HepG2 (cell line): ENCODE measurements around the gene LPAR1. TPM values are rescaled to one million over a fixed set of nuclear protein-coding genes. Genes with fewer than 3 reads are reported as not detected.

Experiments
- ATAC-seq: fragments of 200-7000 bp; cut with Tn5 transposase; 3 replicates; pipeline ENCODE4 v1.9.1; 2020; ENCODE audit warnings: mild to moderate bottlenecking, moderate library complexity
- BruUV-seq: library from RNA; stranded (reverse); fragments of 400-500 nt; replicated peaks from 2 replicates; lab custom pipeline; 2021; lab: Mats Ljungman, UMichigan
- CTCF ChIA-PET: fragments of 300-600 bp; formaldehyde crosslinking; extraction: SDS; loops from one replicate; lab custom pipeline; 2021; ENCODE audit warnings: low total read pairs, inconsistent platforms, low intra/inter-chr PET ratio; lab: Yijun Ruan, JAX
- POLR2A ChIA-PET: fragments of 350-600 bp; sonication (Branson Sonifier 250); formaldehyde crosslinking; loops from one replicate; lab custom pipeline; 2020; ENCODE audit warnings: antibody characterized with exemption, inconsistent platforms; lab: Yijun Ruan, JAX
- DNase-seq: peaks from one replicate; pipeline ENCODE4 v3.0.0-alpha.2; 2015; ENCODE audit warnings: low spot score
- FAIRE-seq: peaks from 3 replicates; lab custom pipeline; 2011; peaks lifted over from hg19 to GRCh38; lab: Jason Lieb, UNC
- H2AFZ ChIP-seq: one replicate; pipeline ENCODE4 v1.6.1; 2011; ENCODE audit warnings: low read length, inconsistent platforms
- H3K27ac ChIP-seq: fragments of 300-600 bp; 3 replicates; pipeline ENCODE4 v1.8.0; 2011; ENCODE audit warnings: mixed run types, mild to moderate bottlenecking, mixed read lengths, low read length, inconsistent platforms; ENCODE audit not compliant: insufficient read depth; ENCODE audit errors: extremely low read length
- H3K27me3 ChIP-seq, 2 experiments: fragments of 200-600 bp in 1 of 2; 2 replicates in 1 of 2; 3 replicates in 1 of 2; pipeline versions ENCODE4 v1.6.0 to v1.8.0; 2011; ENCODE audit warnings: low read length in 2 of 2, mild to moderate bottlenecking in 2 of 2, moderate library complexity in 2 of 2, inconsistent platforms in 1 of 2; ENCODE audit not compliant: insufficient read depth in 2 of 2, control insufficient read depth in 1 of 2
- H3K36me3 ChIP-seq, 2 experiments: fragments of 200-600 bp in 1 of 2; replicated peaks in 1 of 2; 2 replicates in 1 of 2; 3 replicates in 1 of 2; pipeline versions ENCODE4 v1.5.1 to v1.8.0; 2011; ENCODE audit warnings: low read length in 2 of 2, inconsistent platforms in 1 of 2; ENCODE audit not compliant: insufficient read depth in 2 of 2, control insufficient read depth in 1 of 2
- H3K4me1 ChIP-seq: 2 replicates; pipeline ENCODE4 v1.5.1; 2012; ENCODE audit warnings: low read length, inconsistent platforms; ENCODE audit not compliant: insufficient read depth
- H3K4me2 ChIP-seq: 2 replicates; pipeline ENCODE4 v1.6.0; 2011; ENCODE audit warnings: low read depth, low read length, inconsistent platforms
- H3K4me3 ChIP-seq, 3 experiments: fragments of 200-600 bp in 1 of 3; sonication (generic), shearing (Covaris generic) in 1 of 3; replicated peaks in 1 of 3; 2 replicates each; pipeline ENCODE4 v1.5.1; 2011 to 2016; ENCODE audit warnings: low read length in 3 of 3, inconsistent platforms in 2 of 3, low read depth in 2 of 3, mild to moderate bottlenecking in 2 of 3, control low read depth in 1 of 3, mixed read lengths in 1 of 3; ENCODE audit not compliant: insufficient read depth in 1 of 3
- H3K79me2 ChIP-seq: one replicate; pipeline ENCODE4 v1.6.1; 2011; ENCODE audit warnings: low read length, inconsistent platforms; ENCODE audit not compliant: insufficient read depth
- H3K9ac ChIP-seq: 2 replicates; pipeline ENCODE4 v1.6.0; 2011; ENCODE audit warnings: mild to moderate bottlenecking, low read depth, low read length, inconsistent platforms; ENCODE audit not compliant: insufficient read depth
- H3K9me3 ChIP-seq: 2 replicates; pipeline ENCODE4 v1.5.1; 2012; ENCODE audit warnings: mild to moderate bottlenecking, low read length
- H4K20me1 ChIP-seq: 2 replicates; pipeline ENCODE4 v1.6.0; 2011; ENCODE audit warnings: inconsistent platforms, mild to moderate bottlenecking, low read length, moderate library complexity; ENCODE audit not compliant: insufficient read depth
- BCL6 ChIP-seq: IDR thresholded peaks from 2 replicates; pipeline ENCODE4 v1.6.1; 2016; ENCODE audit warnings: missing genetic modification reagents, missing compliant biosample characterization
- GATAD2A ChIP-seq: IDR thresholded peaks from 2 replicates; pipeline ENCODE4 v1.6.1; 2016
- GMEB2 ChIP-seq: IDR thresholded peaks from 2 replicates; pipeline ENCODE4 v1.6.1; 2016; ENCODE audit warnings: missing biosample characterization, missing genetic modification reagents, low read depth
- JUNB ChIP-seq: sonication (generic); formaldehyde crosslinking; IDR thresholded peaks from 2 replicates; pipeline ENCODE4 v1.8.0; 2022; ENCODE audit warnings: missing genetic modification reagents, mild to moderate bottlenecking, borderline replicate concordance
- XRCC5 ChIP-seq: fragments of 200-400 bp; formaldehyde crosslinking; optimal IDR thresholded peaks from 2 replicates; pipeline ENCODE3; 2017; ENCODE audit warnings: mild to moderate bottlenecking, low read length
- YEATS4 ChIP-seq: sonication (generic); formaldehyde crosslinking; IDR thresholded peaks from 2 replicates; pipeline ENCODE4 v1.4.0; 2020; ENCODE audit warnings: missing genetic modification reagents, borderline replicate concordance
- ZNF136 ChIP-seq: sonication (generic); formaldehyde crosslinking; IDR thresholded peaks from 2 replicates; pipeline ENCODE4 v1.8.1; 2022; ENCODE audit warnings: low read depth, mild to moderate bottlenecking, moderate library complexity, missing genetic modification reagents
- ZNF652 ChIP-seq: IDR thresholded peaks from 2 replicates; pipeline ENCODE4 v1.6.1; 2016; ENCODE audit warnings: low read depth, borderline replicate concordance
- ZNF772 ChIP-seq: sonication (generic); formaldehyde crosslinking; IDR thresholded peaks from 2 replicates; pipeline ENCODE4 v1.5.0; 2020; ENCODE audit warnings: mild to moderate bottlenecking, missing genetic modification reagents
- WGBS: methylation state at CpG from one replicate; pipeline ENCODE4 v1.1.6; 2017; ENCODE audit warnings: low lambda C conversion rate; 5-methylcytosine and 5-hydroxymethylcytosine counted together
- in situ Hi-C: cut with HindIII; loops from 2 replicates; pipeline ENCODE4 v1.10.0; 2017; ENCODE audit warnings: low pct_unique_long_range_greater_than_20kb; ENCODE audit not compliant: extremely low pct_ligation_motif_present
- intact Hi-C: fragments of 100-400 bp; cut with micrococcal nuclease; formaldehyde crosslinking; loops from one replicate; pipeline ENCODE4 v1.10.0; 2022; ENCODE audit not compliant: unreplicated experiment
- polyA plus RNA-seq, 8 experiments: library from polyadenylated mRNA; depleted of rRNA in 3 of 8; stranded (reverse) in 7 of 8; unstranded in 1 of 8; fragments of >200 nt; fragmentation: Illumina TruSeq in 4 of 8; extraction: Trizol in 4 of 8; gene quantifications; 2 replicates each; pipeline versions ENCODE4 v1.2.1 to v1.2.3, GENCODE V29; 2011 to 2016; ENCODE audit warnings: low read depth in 4 of 8, missing spikeins in 1 of 8, mixed read lengths in 1 of 8; ENCODE audit not compliant: insufficient read depth in 1 of 8
- total RNA-seq, 5 experiments: library from RNA; depleted of rRNA; stranded (reverse); fragments of >200 nt; fragmentation: Illumina TruSeq; extraction: Trizol; gene quantifications; 2 replicates each; pipeline ENCODE4 v1.2.3, GENCODE V29; 2016; ENCODE audit warnings: low read depth in 1 of 5

Gene LPAR1
- total and polyA plus RNA-seq, 2 of the 13 experiments (the other 11 are each of a cell fraction or from before 2014, with no cell fraction given), result not detected

DNA sequence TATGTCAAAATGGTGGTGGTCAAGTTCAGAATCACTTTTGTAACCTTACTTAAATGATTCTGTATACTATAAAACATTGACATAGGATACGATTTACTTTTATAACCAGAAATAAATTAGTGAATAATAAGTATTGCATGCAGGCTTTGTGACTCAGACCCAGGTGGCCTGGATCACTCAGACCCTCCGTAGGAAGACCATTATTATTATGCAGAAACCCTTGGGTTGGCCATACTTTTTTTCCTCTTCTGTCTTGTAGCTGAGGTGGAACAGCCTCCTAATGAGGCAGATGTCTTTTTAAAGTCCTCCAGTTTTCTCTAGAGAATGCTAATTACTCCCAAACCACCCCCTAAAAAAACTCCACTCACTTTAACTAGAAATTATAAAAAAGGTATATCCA, 121.9 kb downstream of the LPAR1 start:
- H3K9ac ChIP-seq, result no peak overlapping the region
- ATAC-seq, result no peak
- CTCF ChIA-PET, result no interaction called here

More for the DNA sequence above, 121.9 kb downstream of the LPAR1 start:
- 2% methylated on average over 2 of the region's 2 CpGs for WGBS
- Histone ChIP-seq H3K36me3 (no peaks in the 10 kb centered on the region), H3K4me1 (no peaks in the 10 kb centered on the region), H3K79me2 (no peaks in the 10 kb centered on the region), H3K9me3 (no peaks in the 10 kb centered on the region), H3K27me3 (no peaks in the 10 kb centered on the region), H3K4me2 (no peak overlapping the region), H3K4me3 (no peak overlapping the region), H3K27ac (no peak overlapping the region), H2AFZ (no peak overlapping the region), H4K20me1 (no peaks in the 10 kb centered on the region)
- TF ChIP-seq GMEB2, result no peak
- no peak for TF ChIP-seq JUNB
- TF ChIP-seq GATAD2A (CRISPR knock-in tag), result no peak
- no peak for TF ChIP-seq YEATS4 (CRISPR knock-in tag)
- no peak for TF ChIP-seq ZNF136
- no peak for TF ChIP-seq ZNF652 (CRISPR knock-in tag)
- TF ChIP-seq XRCC5, result no peak
- no peak for TF ChIP-seq BCL6
- no peak for TF ChIP-seq ZNF772
- POLR2A ChIA-PET, result no interaction called here
- intact Hi-C loops, result no loop called here
- no TSS peak for BruUV-seq
- in situ Hi-C loops, result no loop called here
- FAIRE-seq (no peak), DNase-seq (no peak)
